Body of pancreas (tissue), 4 donors: Measurements from ENCODE around the gene TBL3. TPM values are rescaled to one million over a fixed set of nuclear protein-coding genes. Genes with fewer than 3 reads are reported as not detected.

Experiments used
- ATAC-seq: fragments of 150-250 bp; one replicate; pipeline ENCODE4 v1.9.1; 2016
- DNase-seq, 4 donors: peaks; one replicate each; pipeline ENCODE4 v3.0.0-alpha.2; 2019
- H3K27ac ChIP-seq, 4 donors: fragments of 200-600 bp; sonication (generic); 1 replicate in 3 of 4; 2 replicates in 1 of 4; pipeline versions ENCODE4 v1.5.1 to v1.6.1; 2016 to 2019; ENCODE audit warnings: mild to moderate bottlenecking in 1 of 4, mixed read lengths in 1 of 4, moderate library complexity in 1 of 4
- H3K27me3 ChIP-seq, 2 donors: fragments of 200-600 bp; sonication (generic); one replicate each; pipeline ENCODE4 v1.6.0; 2016; ENCODE audit warnings: mild to moderate bottlenecking in 1 of 2
- H3K36me3 ChIP-seq, 2 donors: fragments of 200-600 bp; sonication (generic); replicated peaks in 1 of 2; 2 replicates each; pipeline ENCODE4 v1.5.1; 2016; ENCODE audit warnings: low read depth in 2 of 2; ENCODE audit not compliant: insufficient read depth in 1 of 2
- H3K4me1 ChIP-seq: fragments of 200-600 bp; sonication (generic); one replicate; pipeline ENCODE4 v1.6.0; 2016
- H3K4me3 ChIP-seq, 2 donors: fragments of 200-600 bp; sonication (generic); 1 replicate in 1 of 2; 2 replicates in 1 of 2; pipeline ENCODE4 v1.5.1; 2016 to 2019
- H3K9me3 ChIP-seq, 3 donors: fragments of 200-600 bp; sonication (generic); 1 replicate in 2 of 3; 2 replicates in 1 of 3; pipeline ENCODE4 v1.5.1; 2016
- CTCF ChIP-seq, 7 experiments: fragments of 450-650 bp in 4 of 7; fragments of 200-600 bp in 3 of 7; sonication (generic) in 3 of 7; IDR thresholded peaks; one replicate each; pipeline ENCODE4 v1.5.1; 2016 to 2019; ENCODE audit warnings: antibody characterized with exemption in 7 of 7
- POLR2A ChIP-seq, 3 donors: fragments of 450-650 bp; IDR thresholded peaks; one replicate each; pipeline ENCODE4 v1.6.1; 2016; ENCODE audit warnings: antibody characterized with exemption in 3 of 3, mild to moderate bottlenecking in 2 of 3
- WGBS, 2 donors: methylation state at CpG; one replicate each; pipeline ENCODE4 v1.1.5; 2017; 5-methylcytosine and 5-hydroxymethylcytosine counted together
- intact Hi-C: fragments of 100-400 bp; cut with DNase I; formaldehyde crosslinking; loops from one replicate; pipeline ENCODE4 v1.15.1; 2023
- total RNA-seq, 2 donors: library from RNA; depleted of rRNA; stranded (reverse); fragments of >200 nt; gene quantifications; one replicate each; pipeline ENCODE4 v1.1.0, GENCODE V29; 2016

TBL3 gene
- total RNA-seq, 2 donors from 2014 or later = 38.9 to 40.7 TPM

GRCh38 chr16:1975432-1976215 is 3.8 kb downstream of the TBL3 start:
- no peak overlapping the region for H3K27ac ChIP-seq
- no peaks in the 10 kb centered on the region for H3K9me3 ChIP-seq
- TF ChIP-seq CTCF (IDR thresholded peaks at IDR 0.05) = no peak
- TF ChIP-seq POLR2A (IDR thresholded peaks at IDR 0.05) = no peak
- H3K36me3 ChIP-seq = peaks cover 0 to 20% of the 10 kb centered on the region in 2 donors
- ATAC-seq (no peak), DNase-seq (no peak)
- no peaks in the 10 kb centered on the region for H3K27me3 ChIP-seq
- peaks cover 50% of the 10 kb centered on the region for H3K4me1 ChIP-seq
- intact Hi-C loops = no loop called here
- WGBS, 2 donors = 86 to 88% methylated on average over 14 to 30 of the region's 33 CpGs
- no peak overlapping the region for H3K4me3 ChIP-seq

GRCh38 chr16:1976216-1976520 is 4.3 kb downstream of the TBL3 start:
- 89 to 97% methylated on average over 7 to 8 of the region's 8 CpGs for WGBS, 2 donors
- peaks cover 0 to 20% of the 10 kb centered on the region in 2 donors for H3K36me3 ChIP-seq
- DNase-seq (no peak), ATAC-seq (no peak)
- H3K27me3 ChIP-seq = no peaks in the 10 kb centered on the region
- H3K4me1 ChIP-seq = peaks cover 47% of the 10 kb centered on the region
- TF ChIP-seq POLR2A (IDR thresholded peaks at IDR 0.05) = no peak
- no peak for TF ChIP-seq CTCF (IDR thresholded peaks at IDR 0.05)
- H3K4me3 ChIP-seq = no peak overlapping the region
- H3K27ac ChIP-seq = no peak overlapping the region
- no peaks in the 10 kb centered on the region for H3K9me3 ChIP-seq
- intact Hi-C loops = no loop called here

GRCh38 chr16:1976951-1977874 is 5.4 kb downstream of the TBL3 start:
- H3K4me3 ChIP-seq = no peak overlapping the region
- H3K27ac ChIP-seq = no peak overlapping the region
- no peaks in the 10 kb centered on the region for H3K9me3 ChIP-seq
- intact Hi-C loops = no loop called here
- H3K36me3 ChIP-seq = peaks cover 0 to 20% of the 10 kb centered on the region in 2 donors
- TF ChIP-seq CTCF (IDR thresholded peaks at IDR 0.05) (no peak), POLR2A (IDR thresholded peaks at IDR 0.05) (no peak)
- no peak for DNase-seq
- WGBS, 2 donors = 89 to 91% methylated on average over 22 to 32 of the region's 33 CpGs
- H3K27me3 ChIP-seq = no peaks in the 10 kb centered on the region
- ATAC-seq = no peak
- H3K4me1 ChIP-seq = peaks cover 53% of the 10 kb centered on the region

GRCh38 chr16:1977875-1978268 is 6.0 kb downstream of the TBL3 start:
- DNase-seq = no peak
- no peak for ATAC-seq

More at GRCh38 chr16:1977875-1978268, 6.0 kb downstream of the TBL3 start:
- TF ChIP-seq POLR2A (IDR thresholded peaks at IDR 0.05) (no peak), CTCF (IDR thresholded peaks at IDR 0.05) (no peak)
- peaks cover 0 to 20% of the 10 kb centered on the region in 2 donors for H3K36me3 ChIP-seq
- H3K9me3 ChIP-seq = no peaks in the 10 kb centered on the region
- H3K4me1 ChIP-seq = peaks cover 54% of the 10 kb centered on the region
- 83 to 92% methylated on average over 1 to 15 of the region's 18 CpGs for WGBS, 2 donors
- intact Hi-C loops = no loop called here
- no peak overlapping the region for H3K4me3 ChIP-seq
- H3K27ac ChIP-seq = no peak overlapping the region
- H3K27me3 ChIP-seq = no peaks in the 10 kb centered on the region
